Pancreas (tissue), 10 donors: ENCODE data around the gene HDHD5. TPM values are rescaled to one million over a fixed set of nuclear protein-coding genes. Genes with fewer than 3 reads are reported as not detected.
"Not testable (repeated sequence)": the region's sequence is repeated elsewhere in the genome, so short reads cannot be mapped to it uniquely, and the experiment has no call there.

Experiments used
- ATAC-seq, 4 donors: fragments of 200-7000 bp; cut with Tn5 transposase; one replicate each; pipeline versions ENCODE4 v1.8.0 to v1.9.1; 2020; ENCODE audit warnings: mild to moderate bottlenecking in 4 of 4, moderate library complexity in 4 of 4
- DNase-seq, 6 donors: peaks; one replicate each; pipeline ENCODE4 v3.0.0-alpha.2; 2020
- FAIRE-seq: peaks from 2 replicates; lab custom pipeline; 2012; peaks lifted over from hg19 to GRCh38; lab: Jason Lieb, UNC
- H3K27ac ChIP-seq, 4 donors: fragments of 200-600 bp; sonication (generic); 1 replicate in 3 of 4; 2 replicates in 1 of 4; pipeline versions ENCODE4 v1.5.0 to v1.8.0; 2020
- H3K27me3 ChIP-seq, 4 donors: fragments of 200-600 bp; one replicate each; pipeline ENCODE4 v1.8.0; 2021
- H3K36me3 ChIP-seq, 3 donors: fragments of 200-600 bp; sonication (generic) in 1 of 3; one replicate each; pipeline versions ENCODE4 v1.5.0 to v1.8.0; 2020 to 2021
- H3K4me1 ChIP-seq, 3 donors: fragments of 200-600 bp; one replicate each; pipeline ENCODE4 v1.8.0; 2021
- H3K4me3 ChIP-seq, 4 donors: fragments of 200-600 bp; sonication (generic) in 2 of 4; one replicate each; pipeline versions ENCODE4 v1.5.0 to v1.8.0; 2020 to 2021
- H3K9me3 ChIP-seq, 4 donors: fragments of 200-600 bp; one replicate each; pipeline ENCODE4 v1.8.0; 2021
- CTCF ChIP-seq, 4 donors: fragments of 200-600 bp; sonication (generic) in 3 of 4; IDR thresholded peaks; one replicate each; pipeline versions ENCODE4 v1.5.0 to v1.8.0; 2021; ENCODE audit warnings: antibody characterized with exemption in 4 of 4
- WGBS, 2 donors: extraction: QIAGEN DNeasy Blood & Tissue Kit; methylation state at CpG; one replicate each; pipeline ENCODE4 v1.1.7; 2013; 5-methylcytosine and 5-hydroxymethylcytosine counted together
- intact Hi-C, 3 donors: fragments of 100-400 bp; cut with DNase I; formaldehyde crosslinking; loops; one replicate each; pipeline versions ENCODE4 v1.11.1 to v1.14.2; 2022
- polyA plus RNA-seq, 2 donors: library from polyadenylated mRNA; stranded (reverse); fragments of 200-250 nt; gene quantifications; one replicate each; pipeline ENCODE4 v1.2.3, GENCODE V29; 2013
- total RNA-seq, 6 donors: library from RNA; stranded (reverse); fragmentation: NEBNext Ultra II Directional in 4 of 6; extraction: Animal tissue kit (Norgen Biotek cat#: 25700) in 4 of 6; gene quantifications; one replicate each; pipeline versions ENCODE4 v1.2.1 to v1.2.4, GENCODE V29; 2021 to 2023
- donor health status: healthy with polysubstance abuse.
- donor health status: DM: no; HTN: no; CAD: no; lungs with moderate emphysema.
- donor health status: DM: no; HTN: no; CAD: no.
- donor health status: control.
- donor health status: control.
- donor health status: Bipolar disorder and iron deficiency.
- donor health status: DM: yes; HTN: yes; CAD: no.
- donor health status: DM: no; HTN: no; CAD: no.
- donor health status: DM: no; HTN: no; CAD: no.
- donor health status: DM: yes; HTN: yes; CAD: no.

HDHD5 gene
- total and polyA plus RNA-seq, 8 donors = 10.5 to 43.6 (median 17.0) TPM

GRCh38 chr22:17157714-17158113 lies 1.4 kb downstream of the HDHD5 start:
- intact Hi-C loops = no loop called here
- no peak for DNase-seq
- Histone ChIP-seq H3K36me3 (no peaks in the 10 kb centered on the region), H3K4me1 (peaks cover 8 to 23% (median 8%) of the 10 kb centered on the region in 3 donors), H3K4me3 (peak overlapping the region in 2 of 4 donors; percentile 59 to 90), H3K9me3 (no peaks in the 10 kb centered on the region), H3K27me3 (no peaks in the 10 kb centered on the region), H3K27ac (no peak overlapping the region)
- TF ChIP-seq CTCF (IDR thresholded peaks at IDR 0.05) = no peak
- no peak for ATAC-seq
- WGBS, 2 donors = 76 to 86% methylated on average over 3 of the region's 3 CpGs
- FAIRE-seq = no peak

DNA sequence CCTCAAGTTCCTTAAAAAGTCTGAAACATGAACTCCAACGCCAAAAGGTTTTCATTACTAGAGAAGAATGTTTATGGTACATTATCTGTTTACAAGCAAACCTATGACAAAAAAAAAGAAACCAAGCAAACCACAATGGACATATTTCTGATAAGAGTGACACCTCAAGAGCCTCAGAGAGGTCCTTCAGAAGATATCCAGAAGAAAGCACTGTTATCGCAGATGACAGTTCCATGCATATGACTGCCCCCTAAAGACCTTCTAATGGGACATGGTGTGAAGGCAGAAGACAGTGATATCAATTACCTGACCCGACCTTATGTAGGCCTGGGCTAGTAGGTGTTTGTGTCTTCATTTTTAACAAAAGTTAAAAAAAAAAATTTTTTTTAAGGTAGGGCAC lies 3.1 kb downstream of the HDHD5 start:
- no peak for TF ChIP-seq CTCF (IDR thresholded peaks at IDR 0.05)
- no peak for ATAC-seq
- intact Hi-C loops = no loop called here
- H3K27ac ChIP-seq = no peak overlapping the region
- no peak overlapping the region for H3K4me3 ChIP-seq
- no peaks in the 10 kb centered on the region for H3K9me3 ChIP-seq
- WGBS, 2 donors = 75 to 79% methylated on average over 3 of the region's 3 CpGs
- no peaks in the 10 kb centered on the region for H3K36me3 ChIP-seq
- peaks cover 12 to 29% (median 12%) of the 10 kb centered on the region in 3 donors for H3K4me1 ChIP-seq
- no peak for FAIRE-seq
- H3K27me3 ChIP-seq = no peaks in the 10 kb centered on the region
- no peak for DNase-seq

DNA sequence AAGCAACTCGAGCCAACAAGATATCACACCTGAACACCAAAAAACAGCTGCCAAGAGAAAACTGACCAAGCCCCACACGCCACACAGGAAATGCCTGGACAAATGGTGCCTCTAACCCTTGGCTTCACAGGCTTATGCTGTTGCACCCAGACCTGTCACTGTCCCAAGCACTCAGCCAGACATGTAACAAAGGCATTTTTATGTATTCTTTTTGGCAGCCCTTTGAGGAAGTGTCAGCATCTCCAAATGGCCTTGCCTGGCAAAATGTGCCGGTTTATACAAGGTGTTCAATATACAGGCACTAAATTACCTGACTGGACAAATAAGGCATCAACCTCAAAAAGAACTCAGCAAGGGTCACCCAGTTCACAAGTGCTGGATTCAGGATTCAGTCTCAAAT lies 6.1 kb downstream of the HDHD5 start:
- peaks cover 13 to 21% (median 20%) of the 10 kb centered on the region in 3 donors for H3K4me1 ChIP-seq
- H3K27me3 ChIP-seq = no peaks in the 10 kb centered on the region
- no peaks in the 10 kb centered on the region for H3K36me3 ChIP-seq
- peak overlapping the region in 2 of 4 donors; percentile 30 to 67 for H3K27ac ChIP-seq
- ATAC-seq (peak; percentile 27 to 78 (median 70)), DNase-seq (peak in 1 of 6 donors; percentile 31), FAIRE-seq (no peak)
- no peaks in the 10 kb centered on the region for H3K9me3 ChIP-seq
- intact Hi-C loops = no loop called here
- TF ChIP-seq CTCF (IDR thresholded peaks at IDR 0.05) = no peak
- 30 to 37% methylated on average over 3 of the region's 3 CpGs for WGBS, 2 donors
- H3K4me3 ChIP-seq = no peak overlapping the region

DNA sequence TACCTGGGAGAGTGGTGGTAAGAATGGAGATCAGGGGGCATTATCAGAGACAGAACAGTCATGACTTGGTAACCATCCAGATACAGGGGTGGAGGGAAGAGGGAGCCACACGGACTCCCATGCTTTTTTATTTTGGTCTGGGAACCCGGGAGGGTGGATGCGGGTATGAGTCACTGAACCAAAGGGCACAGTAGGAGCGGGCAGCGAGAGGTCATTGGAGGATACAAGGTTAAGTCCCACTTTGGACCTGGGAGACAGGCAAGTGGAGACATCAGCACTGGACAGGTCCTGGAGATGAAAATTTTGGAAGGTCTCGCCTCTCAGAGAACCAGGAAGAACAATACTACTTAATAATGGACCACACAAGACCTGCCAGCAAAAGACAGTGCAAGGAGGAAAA lies 6.7 kb downstream of the HDHD5 start:
- intact Hi-C loops = no loop called here
- no peaks in the 10 kb centered on the region for H3K9me3 ChIP-seq
- 80 to 82% methylated on average over 6 of the region's 6 CpGs for WGBS, 2 donors
- peaks cover 10 to 20% (median 15%) of the 10 kb centered on the region in 3 donors for H3K4me1 ChIP-seq
- no peaks in the 10 kb centered on the region for H3K27me3 ChIP-seq
- TF ChIP-seq CTCF (IDR thresholded peaks at IDR 0.05) = no peak
- no peak overlapping the region for H3K4me3 ChIP-seq
- no peak for FAIRE-seq
- H3K36me3 ChIP-seq = no peaks in the 10 kb centered on the region
- ATAC-seq = peak in 2 of 4 donors; percentile 3 to 22
- DNase-seq = no peak
- peak overlapping the region in 2 of 4 donors; percentile 30 to 67 for H3K27ac ChIP-seq

DNA sequence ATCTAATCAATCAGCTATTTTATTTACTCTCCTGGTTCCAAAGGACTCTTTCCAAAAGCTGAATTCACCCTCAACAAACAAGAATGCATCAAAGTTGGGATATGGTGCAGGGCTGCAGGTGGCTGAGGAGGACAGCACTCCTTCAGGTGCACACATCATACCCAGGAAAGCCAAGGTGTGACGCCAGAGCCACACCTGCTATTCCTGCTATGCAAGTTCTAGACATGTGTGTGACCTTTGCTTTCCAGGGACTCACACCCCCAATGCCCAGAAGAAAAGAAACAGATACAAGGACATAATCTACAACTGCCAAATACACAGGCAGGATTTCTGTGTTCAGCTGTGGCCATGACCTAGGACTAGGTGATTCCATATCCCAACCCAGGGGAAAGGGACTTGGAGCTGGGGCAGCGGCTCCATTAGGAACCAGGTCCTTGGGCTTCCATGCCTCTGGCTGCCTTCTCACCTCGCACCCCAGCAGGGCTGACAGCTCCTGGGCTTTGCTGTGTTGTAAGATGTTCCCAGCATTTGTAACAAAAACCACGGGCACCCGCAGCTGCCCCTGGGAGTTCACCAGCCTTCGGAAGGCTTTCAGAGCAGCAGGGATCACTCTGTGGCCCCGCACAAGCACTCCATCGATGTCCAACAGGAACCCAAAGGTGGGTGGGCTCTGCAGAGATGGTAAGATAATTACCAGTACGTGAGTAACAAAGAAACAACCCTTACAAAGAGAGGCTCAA lies 9.8 kb downstream of the HDHD5 start:
- ATAC-seq = peak in 2 of 4 donors; percentile 25 to 53
- H3K4me3 ChIP-seq = no peak overlapping the region
- WGBS, 2 donors = 77 to 78% methylated on average over 9 of the region's 9 CpGs
- no peak for DNase-seq
- peaks cover 8 to 20% (median 12%) of the 10 kb centered on the region in 3 donors for H3K4me1 ChIP-seq
- H3K9me3 ChIP-seq = no peaks in the 10 kb centered on the region
- H3K27ac ChIP-seq = no peak overlapping the region
- no peak for TF ChIP-seq CTCF (IDR thresholded peaks at IDR 0.05)
- no peak for FAIRE-seq
- no peaks in the 10 kb centered on the region for H3K36me3 ChIP-seq
- H3K27me3 ChIP-seq = no peaks in the 10 kb centered on the region
- intact Hi-C loops = no loop called here

DNA sequence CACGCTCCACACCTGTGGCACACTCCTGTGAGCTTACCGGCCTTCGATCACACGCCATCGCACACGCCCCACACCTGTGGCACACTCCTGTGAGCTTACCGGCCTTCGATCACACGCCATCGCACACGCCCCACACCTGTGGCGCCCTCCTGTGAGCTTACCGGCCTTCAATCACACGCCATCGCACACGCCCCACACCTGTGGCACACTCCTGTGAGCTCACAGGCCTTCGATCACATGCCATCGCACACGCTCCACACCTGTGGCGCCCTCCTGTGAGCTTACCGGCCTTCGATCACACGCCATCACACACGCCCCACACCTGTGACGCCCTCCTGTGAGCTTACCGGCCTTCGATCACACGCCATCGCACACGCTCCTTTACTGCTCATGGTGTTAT lies 11.6 kb downstream of the HDHD5 start:
- H3K36me3 ChIP-seq = peaks cover 0 to 15% (median 0%) of the 10 kb centered on the region in 3 donors
- WGBS, 2 donors = 97% methylated on average over 30 of the region's 30 CpGs
- H3K9me3 ChIP-seq, intact Hi-C loops, DNase-seq, H3K4me3 ChIP-seq, ATAC-seq, H3K27me3 ChIP-seq, FAIRE-seq, H3K27ac ChIP-seq: not testable (repeated sequence)
- H3K4me1 ChIP-seq = peaks cover 4 to 12% (median 8%) of the 10 kb centered on the region in 3 donors
